ENCODE measurements around the gene MAGI3. TPM values are rescaled to one million over a fixed set of nuclear protein-coding genes. Genes with fewer than 3 reads are reported as not detected.

Gene MAGI3
- total RNA-seq, 1 donor, result 7.2 TPM

- no peak overlapping the region for H3K27ac ChIP-seq (ENCODE audit: low read depth, low read length)
- no peaks in the 10 kb centered on the region for H3K27me3 ChIP-seq (ENCODE audit: insufficient read depth, low read length)
- H3K9me3 ChIP-seq (ENCODE audit: low read depth, low read length), result no peaks in the 10 kb centered on the region
- H3K4me2 ChIP-seq (ENCODE audit: insufficient read depth, low read length), result no peak overlapping the region
- H3K4me1 ChIP-seq (ENCODE audit: insufficient read depth, low read length), result no peaks in the 10 kb centered on the region
- TF ChIP-seq, protein P1, sequence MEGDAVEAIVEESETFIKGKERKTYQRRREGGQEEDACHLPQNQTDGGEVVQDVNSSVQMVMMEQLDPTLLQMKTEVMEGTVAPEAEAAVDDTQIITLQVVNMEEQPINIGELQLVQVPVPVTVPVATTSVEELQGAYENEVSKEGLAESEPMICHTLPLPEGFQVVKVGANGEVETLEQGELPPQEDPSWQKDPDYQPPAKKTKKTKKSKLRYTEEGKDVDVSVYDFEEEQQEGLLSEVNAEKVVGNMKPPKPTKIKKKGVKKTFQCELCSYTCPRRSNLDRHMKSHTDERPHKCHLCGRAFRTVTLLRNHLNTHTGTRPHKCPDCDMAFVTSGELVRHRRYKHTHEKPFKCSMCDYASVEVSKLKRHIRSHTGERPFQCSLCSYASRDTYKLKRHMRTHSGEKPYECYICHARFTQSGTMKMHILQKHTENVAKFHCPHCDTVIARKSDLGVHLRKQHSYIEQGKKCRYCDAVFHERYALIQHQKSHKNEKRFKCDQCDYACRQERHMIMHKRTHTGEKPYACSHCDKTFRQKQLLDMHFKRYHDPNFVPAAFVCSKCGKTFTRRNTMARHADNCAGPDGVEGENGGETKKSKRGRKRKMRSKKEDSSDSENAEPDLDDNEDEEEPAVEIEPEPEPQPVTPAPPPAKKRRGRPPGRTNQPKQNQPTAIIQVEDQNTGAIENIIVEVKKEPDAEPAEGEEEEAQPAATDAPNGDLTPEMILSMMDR (IDR thresholded peaks at IDR 0.05; ENCODE audit: extremely low read depth, low read depth, low read length), result no peak
- no peaks in the 10 kb centered on the region for H3K36me3 ChIP-seq (ENCODE audit: insufficient read depth, low read length)
- no peak for DNase-seq (ENCODE audit: insufficient read length, low spot score, missing footprints)
- H4K20me1 ChIP-seq (ENCODE audit: insufficient read depth, low read length), result no peaks in the 10 kb centered on the region
- H2AFZ ChIP-seq (ENCODE audit: low read length), result peak overlapping the region; percentile 41
- H3K79me2 ChIP-seq (ENCODE audit: insufficient read depth, low read length), result no peaks in the 10 kb centered on the region
- no peak overlapping the region for H3K4me3 ChIP-seq (ENCODE audit: insufficient read depth, low read length)
Measured at GRCh38 chr1:113369699-113370098, 20.6 kb upstream of the MAGI3 start.

DNA sequence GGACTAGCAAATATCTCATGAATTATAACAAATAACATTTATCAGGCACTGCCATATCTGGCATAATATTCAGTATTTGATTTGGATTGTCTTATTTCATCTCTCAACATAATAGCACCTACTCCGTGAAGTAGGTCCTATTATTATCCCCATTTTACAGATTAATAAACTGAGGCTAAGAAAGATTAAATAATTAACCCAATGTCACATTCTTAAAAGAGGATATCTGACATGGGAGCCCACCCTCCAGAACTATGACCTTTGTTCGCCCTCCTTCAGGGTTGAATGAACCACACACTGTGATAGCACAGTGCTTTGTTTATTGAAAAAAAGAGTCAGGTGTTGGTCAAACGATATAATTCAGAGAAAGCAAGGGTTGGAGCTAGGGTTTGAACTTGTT, 19.4 kb upstream of the MAGI3 start:
- Histone ChIP-seq H3K27ac (ENCODE audit: low read depth, low read length) (no peak overlapping the region), H2AFZ (ENCODE audit: low read length) (no peak overlapping the region), H4K20me1 (ENCODE audit: insufficient read depth, low read length) (no peaks in the 10 kb centered on the region), H3K79me2 (ENCODE audit: insufficient read depth, low read length) (no peaks in the 10 kb centered on the region), H3K4me1 (ENCODE audit: insufficient read depth, low read length) (peaks cover 4% of the 10 kb centered on the region), H3K27me3 (ENCODE audit: insufficient read depth, low read length) (no peaks in the 10 kb centered on the region), H3K36me3 (ENCODE audit: insufficient read depth, low read length) (no peaks in the 10 kb centered on the region), H3K4me2 (ENCODE audit: insufficient read depth, low read length) (no peak overlapping the region), H3K4me3 (ENCODE audit: insufficient read depth, low read length) (no peak overlapping the region), H3K9me3 (ENCODE audit: low read depth, low read length) (no peaks in the 10 kb centered on the region)
- DNase-seq (ENCODE audit: insufficient read length, low spot score, missing footprints), result no peak
- TF ChIP-seq, protein P1 (IDR thresholded peaks at IDR 0.05; ENCODE audit: extremely low read depth, low read depth, low read length), result no peak

GRCh38 chr1:113372546-113372945, 17.8 kb upstream of the MAGI3 start:
- H3K4me1 ChIP-seq (ENCODE audit: insufficient read depth, low read length), result peaks cover 4% of the 10 kb centered on the region
- no peaks in the 10 kb centered on the region for H3K27me3 ChIP-seq (ENCODE audit: insufficient read depth, low read length)
- no peaks in the 10 kb centered on the region for H3K36me3 ChIP-seq (ENCODE audit: insufficient read depth, low read length)
- no peak overlapping the region for H3K27ac ChIP-seq (ENCODE audit: low read depth, low read length)
- no peaks in the 10 kb centered on the region for H3K9me3 ChIP-seq (ENCODE audit: low read depth, low read length)
- no peaks in the 10 kb centered on the region for H3K79me2 ChIP-seq (ENCODE audit: insufficient read depth, low read length)
- TF ChIP-seq, protein P1 (IDR thresholded peaks at IDR 0.05; ENCODE audit: extremely low read depth, low read depth, low read length), result no peak
- no peak overlapping the region for H2AFZ ChIP-seq (ENCODE audit: low read length)
- H3K4me2 ChIP-seq (ENCODE audit: insufficient read depth, low read length), result no peak overlapping the region
- no peak overlapping the region for H3K4me3 ChIP-seq (ENCODE audit: insufficient read depth, low read length)
- DNase-seq (ENCODE audit: insufficient read length, low spot score, missing footprints), result no peak
- H4K20me1 ChIP-seq (ENCODE audit: insufficient read depth, low read length), result no peaks in the 10 kb centered on the region

- TF ChIP-seq, protein P1 (IDR thresholded peaks at IDR 0.05; ENCODE audit: extremely low read depth, low read depth, low read length), result no peak
- Histone ChIP-seq H2AFZ (ENCODE audit: low read length) (no peak overlapping the region), H3K4me1 (ENCODE audit: insufficient read depth, low read length) (peaks cover 4% of the 10 kb centered on the region), H3K9me3 (ENCODE audit: low read depth, low read length) (no peaks in the 10 kb centered on the region), H3K27ac (ENCODE audit: low read depth, low read length) (no peak overlapping the region), H4K20me1 (ENCODE audit: insufficient read depth, low read length) (no peaks in the 10 kb centered on the region), H3K4me2 (ENCODE audit: insufficient read depth, low read length) (no peak overlapping the region), H3K27me3 (ENCODE audit: insufficient read depth, low read length) (no peaks in the 10 kb centered on the region), H3K79me2 (ENCODE audit: insufficient read depth, low read length) (no peaks in the 10 kb centered on the region), H3K36me3 (ENCODE audit: insufficient read depth, low read length) (no peaks in the 10 kb centered on the region), H3K4me3 (ENCODE audit: insufficient read depth, low read length) (no peak overlapping the region)
- DNase-seq (ENCODE audit: insufficient read length, low spot score, missing footprints), result no peak
Measured at GRCh38 chr1:113373644-113374043, 16.7 kb upstream of the MAGI3 start.

Data from osteoblast (primary cell).